HG02571 (cell line): ENCODE measurements around the gene ASCL2.
"Not testable (repeated sequence)": the region's sequence is repeated elsewhere in the genome, so short reads cannot be mapped to it uniquely, and the experiment has no call there.

ENCODE experiments used
- ATAC-seq: cut with Tn5 transposase; IDR thresholded peaks from one replicate; pipeline ENCODE4 v1.9.1; 2021; ENCODE audit warnings: mild to moderate bottlenecking, moderate library complexity; ENCODE audit not compliant: unreplicated experiment

ASCL2 gene

GRCh38 chr11:2237457-2238238 is 32.7 kb downstream of the ASCL2 start:
- no peak for ATAC-seq

GRCh38 chr11:2236381-2237134 is 33.8 kb downstream of the ASCL2 start:
- not testable (repeated sequence) for ATAC-seq

DNA sequence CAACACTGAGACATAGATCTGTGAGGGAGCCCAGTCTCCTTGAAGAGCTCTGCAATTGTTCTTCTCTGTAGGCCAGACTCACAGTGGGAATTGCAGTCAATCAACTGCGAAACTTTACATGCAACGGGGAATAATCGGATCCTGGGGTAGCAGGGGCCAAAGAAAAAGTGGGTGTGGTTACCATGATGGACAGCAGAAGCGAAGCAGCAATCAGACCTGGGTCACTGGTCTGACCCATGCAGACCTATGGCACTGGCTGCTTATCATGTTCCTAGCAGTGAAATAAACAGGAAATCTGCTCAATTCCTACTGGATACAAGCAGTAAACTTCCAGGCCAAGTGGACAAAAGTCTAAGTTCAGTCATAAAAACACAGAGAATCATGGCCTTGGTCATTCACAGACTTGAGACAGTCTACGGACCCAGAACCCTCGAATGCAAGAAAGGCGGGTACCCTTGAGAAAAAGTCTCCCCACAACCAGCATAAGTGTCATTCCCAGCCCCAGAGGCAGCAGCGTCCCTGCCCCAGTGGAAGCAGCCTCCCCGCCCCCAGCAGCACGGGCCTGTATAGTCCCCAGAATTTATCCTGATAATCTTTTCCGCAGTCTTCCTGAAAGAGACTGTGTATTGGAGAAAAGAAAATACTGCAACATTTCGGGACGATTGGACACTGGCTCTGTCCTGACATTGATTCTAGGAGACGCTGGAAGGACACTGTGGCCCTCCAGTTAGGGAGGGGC is 34.6 kb downstream of the ASCL2 start:
- ATAC-seq: no peak

- ATAC-seq: no peak
Measured at GRCh38 chr11:2234963-2235362, 35.4 kb downstream of the ASCL2 start.

- ATAC-seq: no peak
Measured at GRCh38 chr11:2233693-2234455, 36.5 kb downstream of the ASCL2 start.

- no peak for ATAC-seq
Measured at GRCh38 chr11:2229713-2230297, 40.6 kb downstream of the ASCL2 start.

GRCh38 chr11:2224254-2224653 is 46.1 kb downstream of the ASCL2 start:
- ATAC-seq: no peak

GRCh38 chr11:2223153-2223794 is 47.1 kb downstream of the ASCL2 start:
- ATAC-seq: no peak

- ATAC-seq: no peak
Measured at GRCh38 chr11:2222451-2222850, 47.9 kb downstream of the ASCL2 start.

DNA sequence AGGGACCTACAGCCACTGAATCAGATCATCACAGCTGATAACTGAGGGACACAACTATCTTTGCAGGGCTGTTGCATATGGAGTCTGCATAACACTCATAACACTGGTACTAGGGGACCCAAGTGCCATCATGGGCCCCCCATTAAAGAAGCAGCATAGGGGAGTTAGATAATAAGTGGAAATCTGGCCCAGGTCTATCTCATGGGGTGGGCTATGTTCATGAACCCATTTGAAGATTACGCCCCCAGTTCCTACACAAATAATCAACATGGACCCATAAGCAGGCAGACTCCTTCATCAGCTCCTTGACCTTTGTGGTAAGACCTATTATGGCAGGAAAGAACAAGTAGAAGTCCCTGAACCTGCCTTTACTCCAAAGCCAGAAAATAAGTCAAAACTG is 48.8 kb downstream of the ASCL2 start:
- no peak for ATAC-seq

GRCh38 chr11:2221024-2221423 is 49.4 kb downstream of the ASCL2 start:
- ATAC-seq: no peak

DNA sequence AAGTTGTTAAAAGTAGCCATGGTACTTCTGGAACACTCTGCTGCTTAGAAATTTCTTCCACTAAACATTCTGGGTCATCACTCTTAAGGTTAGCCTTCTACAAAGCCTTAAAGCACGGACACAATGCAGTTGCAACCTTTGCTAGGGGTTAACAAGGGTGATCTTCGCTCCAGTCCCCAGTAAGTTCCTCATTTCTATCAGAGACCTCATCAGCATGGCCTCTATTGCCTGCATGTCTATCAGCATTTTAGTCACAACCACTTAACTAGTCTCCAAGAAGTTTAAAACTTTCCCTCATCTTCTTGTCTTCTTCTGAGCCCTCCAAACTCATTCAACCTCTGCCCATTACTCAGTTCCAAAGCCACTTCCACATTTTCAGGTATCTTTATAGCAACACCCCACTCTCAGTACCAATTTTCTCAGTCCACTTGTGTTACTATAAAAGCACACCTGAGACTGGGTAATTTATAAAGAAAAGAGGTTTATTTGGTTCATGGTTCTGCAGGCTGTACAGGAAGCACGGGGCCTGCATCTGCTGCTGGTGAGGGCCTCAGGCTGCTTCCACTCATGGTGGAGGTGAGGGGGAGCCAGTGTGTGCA is 50.1 kb downstream of the ASCL2 start:
- ATAC-seq: no peak

DNA sequence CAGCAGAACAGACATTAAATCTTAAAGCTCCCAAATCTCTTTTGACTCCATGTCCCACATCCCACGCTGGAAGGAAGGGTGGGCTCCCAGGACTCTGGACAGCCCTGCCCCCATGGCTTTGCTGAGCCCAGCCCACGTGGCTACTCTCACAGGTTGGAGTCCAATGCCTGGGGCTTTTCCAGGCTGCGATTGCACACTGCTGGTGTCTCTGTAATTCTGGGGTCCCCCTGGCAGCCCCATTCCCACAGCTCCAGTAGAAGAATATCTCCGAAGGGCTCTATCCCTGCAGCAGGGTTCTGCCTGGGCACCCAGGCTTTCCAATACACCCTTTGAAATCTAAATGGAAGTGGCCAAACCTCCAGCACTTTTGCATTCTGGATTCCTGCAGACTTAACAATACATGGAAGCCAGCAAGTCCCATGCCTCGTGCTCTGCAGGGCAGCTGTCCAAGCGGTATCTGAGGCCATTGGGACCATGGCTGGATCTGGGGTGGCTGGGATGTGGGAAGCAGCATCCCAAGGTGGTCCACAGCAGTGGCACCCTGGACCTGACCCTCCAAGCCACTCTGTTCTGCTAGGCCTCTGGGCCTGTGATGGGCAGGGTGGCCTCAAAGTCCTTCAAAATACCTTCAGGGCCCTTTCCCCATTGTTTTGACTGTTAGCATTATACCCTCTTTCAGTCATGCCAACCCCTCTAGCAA is 50.9 kb downstream of the ASCL2 start:
- ATAC-seq: no peak
